ENCODE measurements around the gene ARID5A.

Gene ARID5A

DNA sequence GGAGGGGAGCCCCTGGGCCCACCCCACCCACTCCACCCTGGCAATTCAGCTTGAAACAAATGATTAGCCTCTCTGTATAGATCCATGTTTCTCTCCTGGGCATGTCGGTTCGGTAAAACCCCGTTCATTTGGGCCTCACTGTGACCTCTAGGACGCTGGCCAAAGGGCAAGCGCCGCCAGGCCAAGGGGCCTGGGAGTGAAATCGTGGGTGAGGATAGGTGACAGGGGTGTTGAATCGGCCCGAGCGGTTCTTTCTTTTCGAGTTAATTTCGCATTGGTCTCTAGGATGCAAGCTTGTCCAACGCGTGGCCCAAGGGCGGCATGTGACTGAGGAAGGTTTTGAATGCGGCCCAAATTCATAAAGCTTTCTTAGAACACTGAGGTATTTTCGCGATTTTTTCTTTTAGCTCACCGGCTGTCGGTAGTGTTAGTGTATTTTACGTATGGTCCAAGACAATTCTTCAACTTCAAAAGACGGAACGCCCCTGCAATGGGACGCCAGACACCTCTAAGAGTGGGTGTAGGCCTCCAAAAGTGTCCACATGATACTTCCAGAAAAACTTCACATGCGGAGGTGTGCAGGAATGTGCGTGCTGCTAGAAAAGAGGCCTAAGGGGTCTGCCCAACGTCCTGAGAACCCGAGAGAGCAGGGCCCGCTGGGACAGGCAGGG is 9.8 kb upstream of the ARID5A start:
- no peak for DNase-seq (ENCODE audit: low read depth, low spot score)

DNA sequence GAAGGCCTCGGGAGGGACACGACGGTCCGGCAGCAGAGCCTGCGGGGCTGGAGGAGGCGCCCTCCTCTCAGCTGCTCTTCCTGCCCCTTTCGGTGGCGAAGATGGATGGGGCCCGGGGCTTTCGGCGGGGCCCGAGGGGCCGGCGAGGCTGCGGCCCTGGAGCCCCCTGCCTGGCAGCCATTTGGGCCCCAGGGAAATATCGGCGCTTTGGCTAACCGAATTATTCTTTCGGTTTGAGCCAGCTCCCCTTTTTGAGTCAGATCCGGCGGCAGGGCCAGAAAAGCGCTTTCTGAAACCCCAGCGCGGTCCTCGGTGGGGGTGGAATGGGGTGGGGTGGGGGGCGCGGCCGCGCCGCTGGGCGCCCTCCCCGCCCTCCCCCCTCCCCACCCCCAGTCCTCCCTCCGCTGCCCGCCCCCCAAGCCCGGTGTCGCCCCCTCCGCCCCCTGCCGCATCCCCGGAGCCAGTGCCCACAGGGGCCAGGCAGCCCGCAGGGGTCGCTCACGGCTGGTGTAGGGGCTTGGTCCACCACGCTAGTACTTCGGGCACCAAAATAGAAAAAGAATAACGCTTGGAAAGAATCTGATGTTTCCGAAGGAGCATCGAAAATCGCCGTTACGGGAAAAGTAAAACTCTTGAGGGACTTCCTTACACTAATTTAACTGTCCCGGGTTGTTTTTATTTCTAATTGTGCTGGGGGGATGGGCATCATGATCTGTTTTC is 9.1 kb upstream of the ARID5A start:
- no peak for DNase-seq (ENCODE audit: low read depth, low spot score)

DNA sequence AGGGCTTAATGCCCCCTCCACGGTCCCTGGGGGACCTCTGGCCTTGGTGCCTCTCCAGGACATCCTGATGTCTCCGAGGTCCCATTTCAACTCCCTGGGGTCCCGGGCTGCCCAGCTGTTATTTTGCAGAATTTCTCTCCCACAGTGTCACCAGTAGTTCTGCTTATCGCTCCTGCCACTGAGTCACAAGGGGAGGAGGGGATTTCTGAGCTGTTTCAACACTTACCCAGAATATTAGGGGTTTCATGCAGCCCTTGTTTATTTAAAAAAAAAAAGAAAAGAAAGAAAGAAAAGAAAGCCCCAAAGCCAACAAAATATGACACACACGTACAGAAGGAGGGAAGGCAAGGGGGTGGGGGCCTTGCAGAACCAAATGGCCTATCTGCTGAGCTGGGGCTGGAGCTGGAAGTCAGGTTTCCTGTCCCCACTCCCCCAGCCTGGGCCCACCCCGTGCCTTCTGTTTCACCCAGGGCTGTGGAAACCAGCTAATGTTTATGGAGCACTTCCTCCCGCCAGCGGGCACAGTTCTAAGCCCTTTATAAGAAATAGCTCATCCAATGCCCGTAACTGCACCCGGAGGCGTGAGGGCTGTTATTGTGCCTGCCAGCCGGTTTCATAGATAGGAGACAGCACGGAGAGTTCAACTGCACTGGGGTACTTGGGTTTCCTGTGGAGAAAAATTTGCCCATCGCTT is 8.4 kb upstream of the ARID5A start:
- no peak for DNase-seq (ENCODE audit: low read depth, low spot score)

GRCh38 chr2:96528700-96529375 is 7.7 kb upstream of the ARID5A start:
- DNase-seq (ENCODE audit: low read depth, low spot score): no peak

DNA sequence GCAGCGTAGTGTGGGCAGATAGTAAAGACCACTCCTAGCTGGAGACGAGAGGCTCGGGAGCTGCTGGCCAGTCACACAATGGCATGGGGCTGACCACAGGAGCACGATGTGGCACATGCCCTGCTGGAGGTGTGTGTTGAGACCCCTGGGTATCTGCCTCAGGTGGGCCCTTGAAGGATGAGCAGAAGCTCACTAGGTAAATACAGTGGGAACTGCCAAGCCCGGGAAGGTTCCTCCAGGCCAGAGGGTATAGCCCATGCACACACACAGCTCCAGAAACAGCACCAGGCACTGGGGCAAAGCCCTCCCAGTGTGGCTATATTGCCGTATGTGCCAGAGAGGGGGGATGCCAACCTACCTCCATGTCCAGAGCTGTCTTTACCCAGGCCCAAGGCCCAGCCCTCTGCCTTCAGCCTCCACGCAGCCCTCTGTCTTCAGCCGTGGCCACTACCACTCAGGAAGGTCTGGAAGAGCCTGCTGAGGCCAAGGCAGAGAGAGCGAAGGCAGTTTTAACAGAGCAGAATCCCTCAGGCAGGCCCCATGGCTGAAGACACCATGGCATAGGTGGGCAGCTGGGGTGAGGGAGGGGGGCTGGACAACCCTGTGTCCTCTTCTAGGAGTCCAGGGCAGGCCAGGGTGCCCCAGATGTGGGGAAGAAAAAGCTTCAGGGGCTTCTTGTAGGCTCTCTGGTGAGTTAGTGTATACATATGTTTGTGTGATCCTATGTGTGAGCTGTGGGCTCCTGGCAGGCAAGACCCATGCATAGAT is 7.0 kb upstream of the ARID5A start:
- no peak for DNase-seq (ENCODE audit: low read depth, low spot score)

GRCh38 chr2:96530144-96530430 is 6.5 kb upstream of the ARID5A start:
- no peak for DNase-seq (ENCODE audit: low read depth, low spot score)

DNA sequence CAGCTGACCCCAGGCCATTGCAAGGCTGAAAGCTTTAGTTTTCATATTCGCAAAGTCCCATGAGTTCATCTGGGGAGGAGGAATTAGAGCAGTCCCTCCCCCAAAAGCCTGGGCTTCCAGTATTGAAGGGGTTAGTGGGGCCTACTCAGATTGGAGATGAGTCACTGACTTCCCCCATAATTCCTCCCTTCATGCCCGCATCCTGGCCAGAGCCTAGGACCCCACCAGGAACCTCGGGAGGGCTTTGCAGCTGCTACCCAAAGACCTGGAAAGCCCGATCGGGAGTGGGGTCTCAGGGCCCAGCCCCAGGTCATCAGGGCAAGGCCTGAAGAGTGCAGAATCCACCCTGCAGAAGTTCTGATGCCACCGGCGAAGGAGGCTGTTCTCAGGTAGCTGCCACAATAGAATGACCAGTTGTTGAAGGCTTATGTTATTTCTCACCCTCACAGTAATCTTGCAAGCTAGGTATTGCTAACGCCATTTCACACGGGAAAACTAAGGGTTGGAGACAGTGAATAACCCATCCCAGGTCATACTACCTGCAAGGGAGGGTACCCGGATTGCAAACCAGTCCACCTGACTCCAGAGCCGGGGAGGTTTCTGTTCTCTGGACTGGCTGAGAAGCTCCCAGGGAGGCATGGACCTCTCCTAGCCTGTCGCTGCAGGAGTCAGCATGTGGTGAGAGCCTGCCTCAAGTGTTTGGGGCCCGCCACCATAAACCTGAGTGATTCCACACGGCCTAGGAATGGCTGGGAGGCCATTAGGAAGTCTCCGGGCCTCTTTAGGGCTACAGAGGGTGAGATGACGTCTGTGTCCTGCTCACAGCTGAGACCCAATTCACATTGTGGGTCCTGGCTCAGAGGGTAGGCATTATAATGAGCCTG is 5.8 kb upstream of the ARID5A start:
- no peak for DNase-seq (ENCODE audit: low read depth, low spot score)

DNA sequence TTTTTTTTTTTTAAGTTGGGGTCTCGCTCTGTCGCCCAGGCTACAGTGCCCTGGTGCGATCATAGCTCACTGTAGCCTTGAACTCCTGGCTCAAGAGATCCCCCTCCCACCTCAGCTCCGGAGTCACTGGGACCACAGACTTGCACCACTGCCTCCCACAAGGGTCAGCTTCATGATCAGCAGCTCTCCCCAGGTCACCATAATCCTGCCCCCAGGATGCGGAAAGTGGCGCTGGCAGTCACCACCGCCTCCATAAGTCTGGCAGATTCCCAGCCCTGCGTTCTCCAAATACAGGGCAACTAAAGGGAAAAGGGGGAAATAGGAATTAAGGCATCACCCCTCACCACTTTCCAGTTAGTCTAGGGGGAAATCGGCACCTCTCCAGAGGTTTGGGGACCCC is 5.2 kb upstream of the ARID5A start:
- no peak for DNase-seq (ENCODE audit: low read depth, low spot score)

- DNase-seq (ENCODE audit: low read depth, low spot score): no peak
Observed at GRCh38 chr2:96531872-96532505, 4.6 kb upstream of the ARID5A start.

DNA sequence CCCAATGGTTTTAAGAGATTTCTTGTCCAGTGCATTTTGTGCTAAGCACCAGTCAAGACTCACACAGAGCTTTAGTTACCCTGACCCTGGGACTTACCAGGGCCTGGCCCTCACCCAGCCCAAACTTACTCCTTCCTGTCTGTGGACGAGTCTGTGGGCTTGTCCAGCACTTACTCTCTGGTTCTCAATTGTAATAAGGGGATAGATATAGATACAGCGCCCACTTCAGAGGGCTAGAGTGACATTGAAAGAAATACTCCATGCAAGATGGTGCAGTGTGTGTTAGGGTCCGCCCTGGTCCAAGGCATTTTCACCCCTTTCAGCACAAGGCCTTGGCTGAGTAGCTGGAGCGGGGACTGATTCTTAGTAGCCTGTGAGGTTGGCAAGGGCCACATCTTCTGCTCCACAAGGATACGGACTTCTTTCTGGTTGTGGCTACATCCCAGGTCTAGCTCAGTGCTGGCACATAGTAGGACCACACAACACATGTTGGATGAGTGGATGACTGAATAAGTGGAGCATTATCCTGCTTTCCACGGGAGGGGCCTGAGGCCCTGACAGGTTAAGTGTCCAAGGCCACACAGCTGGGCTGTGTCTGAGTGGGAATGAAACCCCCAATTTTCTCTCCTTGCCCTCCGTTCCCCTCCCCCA is 3.8 kb upstream of the ARID5A start:
- no peak for DNase-seq (ENCODE audit: low read depth, low spot score)

GRCh38 chr2:96533292-96534073 is 3.1 kb upstream of the ARID5A start:
- DNase-seq (ENCODE audit: low read depth, low spot score): no peak

DNA sequence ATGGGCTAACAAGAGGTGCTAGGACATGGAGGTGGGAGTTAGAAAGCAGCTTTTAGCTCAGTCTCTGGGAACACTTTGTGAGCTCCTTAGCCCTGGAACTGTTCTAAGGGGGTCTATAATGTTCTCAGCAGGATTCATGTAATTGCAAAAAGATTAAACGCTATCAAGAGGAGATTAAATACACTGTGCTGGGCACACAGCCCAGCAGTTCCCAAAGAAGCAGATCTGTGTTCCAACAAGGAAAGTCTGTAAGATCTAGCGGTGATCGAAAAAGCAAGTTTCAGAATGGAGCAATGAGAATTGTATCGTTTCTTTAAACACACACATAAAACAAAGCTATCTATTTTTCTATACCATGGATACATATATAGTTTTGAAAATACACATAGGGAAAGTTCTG is 2.4 kb upstream of the ARID5A start:
- no peak for DNase-seq (ENCODE audit: low read depth, low spot score)

DNA sequence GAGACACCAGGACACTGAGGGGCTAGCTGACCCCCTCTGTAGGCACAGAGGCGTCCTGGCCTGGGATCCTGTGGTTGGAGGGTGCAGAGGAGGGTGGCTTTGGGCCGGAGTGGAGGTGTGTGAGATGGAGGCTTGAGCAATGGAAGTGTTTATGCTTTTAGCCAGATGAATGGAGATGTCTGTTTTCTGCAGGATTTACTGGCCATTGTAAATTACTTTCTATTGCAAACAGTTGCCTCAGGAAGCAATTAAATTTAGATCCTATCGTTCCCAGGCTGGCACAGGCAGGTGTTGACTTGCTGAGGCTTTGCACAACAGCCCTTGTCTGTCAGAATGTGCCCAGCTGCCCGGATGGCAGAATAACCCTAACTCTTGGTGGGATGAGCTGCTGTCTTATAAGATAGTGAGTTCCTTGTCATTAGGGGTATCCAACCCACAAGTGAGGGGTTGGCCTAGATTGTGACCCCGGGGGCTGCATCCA is 1.8 kb upstream of the ARID5A start:
- no peak for DNase-seq (ENCODE audit: low read depth, low spot score)

- DNase-seq (ENCODE audit: low read depth, low spot score): no peak
Observed at GRCh38 chr2:96535331-96535730, 1.2 kb upstream of the ARID5A start.

- DNase-seq (ENCODE audit: low read depth, low spot score): no peak
Observed at GRCh38 chr2:96537066-96537733, 648 bp downstream of the ARID5A start.

DNA sequence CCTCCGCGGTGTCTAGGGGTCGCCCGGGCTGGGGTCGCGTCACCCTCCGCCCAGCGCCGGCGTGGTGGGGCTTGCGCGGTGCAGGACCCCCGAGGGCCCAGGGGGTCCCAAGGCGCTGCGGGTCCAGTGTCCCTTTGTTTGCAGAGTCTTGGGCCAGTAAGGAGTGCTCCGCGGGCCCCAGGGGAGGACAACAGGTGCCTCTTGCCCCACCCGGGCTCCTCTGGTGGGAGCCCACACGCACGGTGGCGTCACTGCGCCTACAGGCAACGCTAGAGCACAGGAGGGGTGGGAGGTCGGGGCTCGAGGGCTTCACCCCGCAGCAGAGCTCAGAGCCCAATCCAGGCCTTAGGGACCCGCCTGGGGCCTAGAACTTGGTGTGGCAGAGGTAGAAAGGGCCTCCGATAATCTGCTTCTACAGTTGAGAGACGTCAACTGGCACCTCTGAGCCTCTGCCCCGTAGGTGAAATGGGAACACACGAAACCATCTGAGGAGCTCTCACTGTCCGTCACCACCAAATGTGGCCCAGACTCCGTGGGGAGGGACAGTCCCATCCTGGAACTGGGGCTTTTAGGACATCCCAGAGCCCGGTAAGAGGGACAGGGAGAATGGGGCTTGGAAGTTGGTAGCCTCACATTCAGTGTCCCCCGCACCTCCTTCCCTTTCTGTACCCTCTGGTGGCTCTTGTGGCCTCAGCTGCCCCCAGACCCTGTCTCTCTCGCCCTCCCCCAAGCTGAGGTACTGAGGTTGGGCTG is 1.4 kb downstream of the ARID5A start:
- no peak for DNase-seq (ENCODE audit: low read depth, low spot score)

DNA sequence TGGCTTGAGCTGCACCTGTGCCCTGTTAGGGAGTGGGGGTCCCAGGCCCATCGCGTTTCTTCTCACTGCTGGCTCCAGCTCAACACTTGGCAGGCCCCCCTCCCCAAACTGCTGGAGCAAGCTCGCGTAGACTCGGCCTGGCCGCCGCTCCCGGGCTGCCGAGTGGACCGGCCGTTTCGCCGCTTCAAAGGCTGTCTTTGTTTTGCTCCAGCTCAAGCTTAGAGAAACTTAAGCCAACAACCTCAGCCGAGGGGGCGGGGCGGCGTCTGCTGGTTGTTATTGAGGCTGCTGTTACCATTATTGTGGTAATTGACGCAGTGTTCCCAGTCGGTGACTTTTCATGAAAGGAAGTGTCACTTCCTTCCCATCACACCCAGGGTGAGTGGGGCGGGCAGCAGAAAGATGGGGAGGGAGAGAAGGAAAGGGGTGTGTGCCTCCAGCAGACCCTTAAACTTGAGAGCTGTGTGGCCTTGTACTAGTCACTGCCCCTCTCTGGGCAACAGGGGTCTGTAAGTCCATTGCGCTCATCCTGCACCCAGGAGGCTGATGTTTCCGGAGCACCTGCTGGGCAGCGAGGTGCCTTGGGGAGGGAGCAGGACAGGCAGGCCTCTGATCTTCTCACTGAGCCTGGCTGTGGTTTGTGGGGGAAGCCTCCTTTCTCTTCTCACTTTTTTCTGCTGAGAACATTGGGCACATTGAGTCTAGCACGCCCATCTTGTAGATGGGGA is 2.1 kb downstream of the ARID5A start:
- no peak for DNase-seq (ENCODE audit: low read depth, low spot score)

All from iPS DF 19.7 (cell line).